ENCODE data around the gene CDC14B. TPM values are rescaled to one million over a fixed set of nuclear protein-coding genes. Genes with fewer than 3 reads are reported as not detected.
A peak's percentile ranks its signal among the peaks of the same experiment; 100 is the strongest.
"Not testable (repeated sequence)": the region's sequence is repeated elsewhere in the genome, so short reads cannot be mapped to it uniquely, and the experiment has no call there.

CDC14B gene
- polyA plus RNA-seq, 2 donors, result 1.8 to 2.1 TPM

DNA sequence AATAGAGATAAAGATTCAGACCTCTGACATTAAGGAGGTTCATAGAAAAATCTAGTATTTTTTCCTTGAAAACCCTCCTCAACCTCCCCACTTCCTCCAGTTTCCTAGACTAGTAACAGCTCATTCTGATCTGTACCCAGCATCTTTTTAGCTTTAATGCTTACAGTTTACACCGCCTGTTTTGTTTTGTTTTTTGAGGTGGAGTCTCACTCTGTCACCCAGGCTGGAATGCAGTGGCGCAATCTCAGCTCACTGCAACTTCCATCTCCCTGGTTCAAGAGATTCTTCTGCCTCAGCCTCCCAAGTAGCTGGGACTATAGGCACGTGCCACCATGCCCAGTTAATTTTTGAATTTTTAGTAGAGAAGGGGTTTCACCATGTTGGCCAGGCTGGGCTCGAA, 5.0 kb downstream of the CDC14B start:
- H3K4me1 ChIP-seq (ENCODE audit: control insufficient read depth in 2 of 2, insufficient read depth in 2 of 2, low read length in 1 of 2); H3K27ac ChIP-seq (ENCODE audit: low read depth in 2 of 2, low read length in 1 of 2); H3K4me3 ChIP-seq (ENCODE audit: low read depth in 1 of 2, low read length in 2 of 2); H3K27me3 ChIP-seq (ENCODE audit: control insufficient read depth in 1 of 2, insufficient read depth in 2 of 2, low read length in 2 of 2); H3K9me3 ChIP-seq (ENCODE audit: control insufficient read depth in 2 of 2, insufficient read depth in 1 of 2, low read depth in 1 of 2, low read length in 1 of 2); H3K36me3 ChIP-seq (ENCODE audit: control insufficient read depth in 2 of 2, insufficient read depth in 2 of 2, low read length in 1 of 2): not testable (repeated sequence)
- WGBS, 2 donors, result 89 to 91% methylated on average over 4 of the region's 4 CpGs

DNA sequence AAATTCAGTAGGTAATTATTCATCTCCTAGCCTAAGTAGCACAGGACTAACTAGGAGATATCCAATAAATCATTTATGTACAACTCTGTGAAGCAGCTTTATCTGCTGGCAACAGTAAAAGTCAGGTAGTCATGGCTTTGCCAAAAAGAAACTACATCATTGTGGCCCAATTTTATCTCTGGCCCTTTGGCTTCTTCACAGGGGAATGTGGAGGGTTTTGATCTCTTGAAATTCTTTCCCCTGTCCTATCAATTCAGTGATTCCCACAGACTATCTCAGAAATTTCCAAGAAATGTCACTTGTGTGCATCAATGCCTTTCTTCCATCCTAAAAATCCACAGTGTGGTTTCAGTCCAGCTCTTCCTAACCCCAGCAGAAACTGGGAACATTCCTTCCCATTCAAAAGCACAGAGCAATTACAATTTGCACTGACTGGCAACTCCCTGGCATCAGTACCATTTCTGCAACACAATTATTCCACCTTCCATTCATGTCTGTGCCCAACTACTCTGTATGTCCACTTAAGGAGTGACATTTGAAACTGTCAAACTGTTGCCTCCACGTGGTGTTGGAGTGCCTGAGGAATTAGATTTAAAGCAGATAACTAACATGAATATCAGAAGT, 6.6 kb downstream of the CDC14B start:
- 27 to 40% methylated on average over 1 of the region's 1 CpG for WGBS, 2 donors
- Histone ChIP-seq H3K4me3 (ENCODE audit: low read depth in 1 of 2, low read length in 2 of 2) (no peak overlapping the region), H3K9me3 (ENCODE audit: control insufficient read depth in 2 of 2, insufficient read depth in 1 of 2, low read depth in 1 of 2, low read length in 1 of 2) (no peaks in the 10 kb centered on the region), H3K36me3 (ENCODE audit: control insufficient read depth in 2 of 2, insufficient read depth in 2 of 2, low read length in 1 of 2) (no peaks in the 10 kb centered on the region), H3K4me1 (ENCODE audit: control insufficient read depth in 2 of 2, insufficient read depth in 2 of 2, low read length in 1 of 2) (no peaks in the 10 kb centered on the region), H3K27ac (ENCODE audit: low read depth in 2 of 2, low read length in 1 of 2) (no peak overlapping the region), H3K27me3 (ENCODE audit: control insufficient read depth in 1 of 2, insufficient read depth in 2 of 2, low read length in 2 of 2) (no peaks in the 10 kb centered on the region)

DNA sequence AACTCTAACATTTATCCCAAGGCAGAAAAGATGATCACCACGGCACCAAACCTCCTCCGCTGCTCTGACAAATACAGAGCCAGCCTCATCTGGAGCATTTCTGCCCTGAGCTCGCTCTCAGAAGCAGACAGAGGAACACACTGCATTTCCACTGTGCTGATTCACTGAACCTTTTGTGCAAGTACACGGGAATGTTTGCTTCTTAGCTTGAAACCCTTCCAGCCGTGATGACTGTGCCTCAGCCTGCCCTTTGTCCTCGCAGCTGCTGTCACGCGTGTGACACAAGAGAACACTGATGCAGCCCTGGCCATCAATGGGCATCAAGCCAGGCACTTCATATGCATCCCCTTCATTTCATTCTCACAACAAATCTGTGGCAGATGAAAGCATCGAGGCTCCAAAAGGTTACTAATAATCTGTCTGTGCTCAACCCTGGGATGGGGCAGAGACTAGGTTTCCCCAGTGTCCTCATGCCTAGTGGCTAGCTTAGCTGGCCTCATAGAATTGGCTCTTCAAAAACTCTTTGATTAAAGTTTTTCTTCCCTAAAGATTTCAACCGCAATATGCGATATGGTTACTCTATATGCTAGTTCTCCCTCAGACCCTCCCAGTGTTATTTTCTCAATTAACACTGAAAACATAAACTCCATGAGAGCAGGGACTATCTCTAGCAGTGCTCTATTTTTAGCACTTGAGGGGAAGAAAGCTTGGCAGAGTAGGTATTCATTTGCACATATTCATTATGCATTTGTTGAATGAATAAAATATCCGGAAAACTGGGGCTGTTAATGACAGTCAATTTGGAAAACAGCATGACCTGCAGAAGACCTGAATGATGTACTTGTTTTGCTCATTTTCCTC, 7.3 kb downstream of the CDC14B start:
- no peaks in the 10 kb centered on the region for H3K36me3 ChIP-seq (ENCODE audit: control insufficient read depth in 2 of 2, insufficient read depth in 2 of 2, low read length in 1 of 2)
- H3K4me3 ChIP-seq (ENCODE audit: low read depth in 1 of 2, low read length in 2 of 2), result no peak overlapping the region
- H3K27me3 ChIP-seq (ENCODE audit: control insufficient read depth in 1 of 2, insufficient read depth in 2 of 2, low read length in 2 of 2), result no peaks in the 10 kb centered on the region
- no peaks in the 10 kb centered on the region for H3K4me1 ChIP-seq (ENCODE audit: control insufficient read depth in 2 of 2, insufficient read depth in 2 of 2, low read length in 1 of 2)
- WGBS, 2 donors, result 37 to 38% methylated on average over 12 of the region's 12 CpGs
- no peaks in the 10 kb centered on the region for H3K9me3 ChIP-seq (ENCODE audit: control insufficient read depth in 2 of 2, insufficient read depth in 1 of 2, low read depth in 1 of 2, low read length in 1 of 2)
- H3K27ac ChIP-seq (ENCODE audit: low read depth in 2 of 2, low read length in 1 of 2), result peak overlapping the region in 1 of 2 donors; percentile 40

DNA sequence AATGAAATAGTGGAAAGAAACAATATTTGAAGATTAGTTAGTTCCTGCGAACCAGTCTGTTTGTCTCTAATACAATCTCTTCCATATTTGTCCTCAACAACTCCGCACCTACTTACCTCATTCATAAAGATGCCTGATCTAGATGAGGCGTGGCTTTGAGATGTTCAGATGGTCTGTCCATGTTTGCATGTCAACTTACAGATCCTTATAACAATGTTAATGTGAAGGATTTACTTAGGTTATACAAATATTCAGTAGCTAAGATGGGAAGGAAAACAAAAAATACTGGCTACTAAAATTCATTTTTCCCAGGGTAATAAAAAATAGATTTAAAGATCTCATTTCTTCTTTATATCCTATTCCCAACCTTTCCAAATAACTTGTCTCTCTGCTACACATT, 8.3 kb downstream of the CDC14B start:
- no peaks in the 10 kb centered on the region for H3K9me3 ChIP-seq (ENCODE audit: control insufficient read depth in 2 of 2, insufficient read depth in 1 of 2, low read depth in 1 of 2, low read length in 1 of 2)
- H3K4me3 ChIP-seq (ENCODE audit: low read depth in 1 of 2, low read length in 2 of 2), result no peak overlapping the region
- H3K27me3 ChIP-seq (ENCODE audit: control insufficient read depth in 1 of 2, insufficient read depth in 2 of 2, low read length in 2 of 2), result no peaks in the 10 kb centered on the region
- 89 to 93% methylated on average over 3 of the region's 3 CpGs for WGBS, 2 donors
- no peaks in the 10 kb centered on the region for H3K4me1 ChIP-seq (ENCODE audit: control insufficient read depth in 2 of 2, insufficient read depth in 2 of 2, low read length in 1 of 2)
- H3K36me3 ChIP-seq (ENCODE audit: control insufficient read depth in 2 of 2, insufficient read depth in 2 of 2, low read length in 1 of 2), result no peaks in the 10 kb centered on the region
- no peak overlapping the region for H3K27ac ChIP-seq (ENCODE audit: low read depth in 2 of 2, low read length in 1 of 2)

DNA sequence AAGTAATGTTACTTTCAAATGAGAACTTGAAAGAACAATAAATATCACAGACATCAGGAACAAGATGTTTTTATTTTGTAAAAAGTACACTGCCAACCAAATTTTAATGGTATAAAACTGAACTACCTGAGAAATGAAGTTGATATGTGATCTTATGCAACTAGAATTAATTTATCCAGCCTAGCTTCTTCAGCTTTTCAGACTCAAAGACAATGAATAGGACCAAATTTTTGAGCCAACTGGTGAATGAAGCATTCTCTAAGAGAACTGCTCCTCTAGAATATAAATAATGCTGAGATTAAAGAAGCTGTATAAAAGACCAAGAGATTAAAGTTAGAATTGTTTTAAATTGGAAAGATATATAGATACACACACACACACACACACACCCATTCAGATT, 9.9 kb downstream of the CDC14B start:
- Histone ChIP-seq H3K27ac (ENCODE audit: low read depth in 2 of 2, low read length in 1 of 2) (no peak overlapping the region), H3K27me3 (ENCODE audit: control insufficient read depth in 1 of 2, insufficient read depth in 2 of 2, low read length in 2 of 2) (no peaks in the 10 kb centered on the region), H3K36me3 (ENCODE audit: control insufficient read depth in 2 of 2, insufficient read depth in 2 of 2, low read length in 1 of 2) (no peaks in the 10 kb centered on the region), H3K9me3 (ENCODE audit: control insufficient read depth in 2 of 2, insufficient read depth in 1 of 2, low read depth in 1 of 2, low read length in 1 of 2) (no peaks in the 10 kb centered on the region), H3K4me3 (ENCODE audit: low read depth in 1 of 2, low read length in 2 of 2) (no peak overlapping the region), H3K4me1 (ENCODE audit: control insufficient read depth in 2 of 2, insufficient read depth in 2 of 2, low read length in 1 of 2) (no peaks in the 10 kb centered on the region)

DNA sequence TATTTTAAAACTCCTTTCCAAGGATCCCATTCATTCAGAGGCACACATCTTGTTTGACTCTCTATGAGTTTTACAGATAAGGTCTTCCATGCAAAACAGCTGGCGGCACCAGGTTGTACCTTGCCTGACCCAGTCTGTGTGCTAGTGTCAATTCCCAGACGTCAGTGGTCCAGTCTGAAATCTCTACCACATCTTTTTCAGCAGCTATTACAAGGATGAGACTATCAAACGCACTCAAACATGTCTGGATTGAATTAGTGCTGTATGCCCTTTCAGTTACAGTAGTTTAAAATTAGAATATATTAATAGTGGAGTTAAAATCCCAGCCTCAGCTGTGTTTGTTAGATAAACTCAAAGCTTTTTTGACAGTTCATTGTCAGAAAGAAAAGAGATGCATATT, 11.7 kb downstream of the CDC14B start:
- H3K9me3 ChIP-seq (ENCODE audit: control insufficient read depth in 2 of 2, insufficient read depth in 1 of 2, low read depth in 1 of 2, low read length in 1 of 2), result no peaks in the 10 kb centered on the region
- H3K4me3 ChIP-seq (ENCODE audit: low read depth in 1 of 2, low read length in 2 of 2), result no peak overlapping the region
- H3K36me3 ChIP-seq (ENCODE audit: control insufficient read depth in 2 of 2, insufficient read depth in 2 of 2, low read length in 1 of 2), result no peaks in the 10 kb centered on the region
- H3K27me3 ChIP-seq (ENCODE audit: control insufficient read depth in 1 of 2, insufficient read depth in 2 of 2, low read length in 2 of 2), result no peaks in the 10 kb centered on the region
- WGBS, 2 donors, result 84 to 86% methylated on average over 3 of the region's 3 CpGs
- no peaks in the 10 kb centered on the region for H3K4me1 ChIP-seq (ENCODE audit: control insufficient read depth in 2 of 2, insufficient read depth in 2 of 2, low read length in 1 of 2)
- no peak overlapping the region for H3K27ac ChIP-seq (ENCODE audit: low read depth in 2 of 2, low read length in 1 of 2)

DNA sequence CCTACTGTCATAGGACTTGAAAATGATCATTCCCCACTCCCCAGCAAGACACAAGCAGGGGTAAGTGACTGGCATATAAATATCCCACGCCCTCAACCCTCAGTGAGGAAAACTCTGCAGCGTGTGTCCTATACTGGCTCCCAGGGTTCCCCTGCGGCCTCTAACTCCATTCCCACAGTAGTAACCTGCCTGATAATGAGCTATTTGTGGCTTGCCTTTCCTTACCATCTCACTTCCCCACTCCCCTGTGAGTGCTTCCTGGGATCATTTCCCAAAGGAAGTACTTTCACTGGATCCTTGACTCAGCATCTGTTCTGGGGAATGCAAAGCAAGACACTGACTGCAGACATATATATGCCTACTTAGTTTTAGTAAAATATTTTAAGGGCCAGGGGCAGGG, 14.3 kb downstream of the CDC14B start:
- H3K4me3 ChIP-seq (ENCODE audit: low read depth in 1 of 2, low read length in 2 of 2), result no peak overlapping the region
- no peak overlapping the region for H3K27ac ChIP-seq (ENCODE audit: low read depth in 2 of 2, low read length in 1 of 2)
- H3K36me3 ChIP-seq (ENCODE audit: control insufficient read depth in 2 of 2, insufficient read depth in 2 of 2, low read length in 1 of 2), result no peaks in the 10 kb centered on the region
- H3K27me3 ChIP-seq (ENCODE audit: control insufficient read depth in 1 of 2, insufficient read depth in 2 of 2, low read length in 2 of 2), result no peaks in the 10 kb centered on the region
- H3K9me3 ChIP-seq (ENCODE audit: control insufficient read depth in 2 of 2, insufficient read depth in 1 of 2, low read depth in 1 of 2, low read length in 1 of 2), result no peaks in the 10 kb centered on the region
- WGBS, 2 donors, result 90 to 99% methylated on average over 3 of the region's 3 CpGs
- H3K4me1 ChIP-seq (ENCODE audit: control insufficient read depth in 2 of 2, insufficient read depth in 2 of 2, low read length in 1 of 2), result no peaks in the 10 kb centered on the region

DNA sequence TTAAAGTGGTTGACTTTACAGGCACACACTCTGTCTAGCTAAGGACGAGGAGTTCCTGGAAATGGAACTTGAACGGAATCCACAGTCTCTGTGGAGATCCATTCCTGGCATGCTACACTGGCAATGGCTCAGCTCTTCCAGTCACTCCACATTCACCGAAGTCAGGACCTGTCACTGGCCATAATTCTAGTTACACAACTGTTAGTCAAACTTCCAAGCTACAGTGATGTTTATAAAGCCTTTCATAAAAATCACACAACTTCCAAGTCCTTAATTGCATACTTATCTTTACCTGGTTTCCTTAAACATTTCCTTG, 15.7 kb downstream of the CDC14B start:
- Histone ChIP-seq H3K9me3 (ENCODE audit: control insufficient read depth in 2 of 2, insufficient read depth in 1 of 2, low read depth in 1 of 2, low read length in 1 of 2) (no peaks in the 10 kb centered on the region), H3K27me3 (ENCODE audit: control insufficient read depth in 1 of 2, insufficient read depth in 2 of 2, low read length in 2 of 2) (no peaks in the 10 kb centered on the region), H3K27ac (ENCODE audit: low read depth in 2 of 2, low read length in 1 of 2) (peak overlapping the region in 1 of 2 donors; percentile 21), H3K4me1 (ENCODE audit: control insufficient read depth in 2 of 2, insufficient read depth in 2 of 2, low read length in 1 of 2) (no peaks in the 10 kb centered on the region), H3K36me3 (ENCODE audit: control insufficient read depth in 2 of 2, insufficient read depth in 2 of 2, low read length in 1 of 2) (no peaks in the 10 kb centered on the region), H3K4me3 (ENCODE audit: low read depth in 1 of 2, low read length in 2 of 2) (no peak overlapping the region)
- WGBS, 2 donors, result 19 to 45% methylated on average over 3 of the region's 3 CpGs

DNA sequence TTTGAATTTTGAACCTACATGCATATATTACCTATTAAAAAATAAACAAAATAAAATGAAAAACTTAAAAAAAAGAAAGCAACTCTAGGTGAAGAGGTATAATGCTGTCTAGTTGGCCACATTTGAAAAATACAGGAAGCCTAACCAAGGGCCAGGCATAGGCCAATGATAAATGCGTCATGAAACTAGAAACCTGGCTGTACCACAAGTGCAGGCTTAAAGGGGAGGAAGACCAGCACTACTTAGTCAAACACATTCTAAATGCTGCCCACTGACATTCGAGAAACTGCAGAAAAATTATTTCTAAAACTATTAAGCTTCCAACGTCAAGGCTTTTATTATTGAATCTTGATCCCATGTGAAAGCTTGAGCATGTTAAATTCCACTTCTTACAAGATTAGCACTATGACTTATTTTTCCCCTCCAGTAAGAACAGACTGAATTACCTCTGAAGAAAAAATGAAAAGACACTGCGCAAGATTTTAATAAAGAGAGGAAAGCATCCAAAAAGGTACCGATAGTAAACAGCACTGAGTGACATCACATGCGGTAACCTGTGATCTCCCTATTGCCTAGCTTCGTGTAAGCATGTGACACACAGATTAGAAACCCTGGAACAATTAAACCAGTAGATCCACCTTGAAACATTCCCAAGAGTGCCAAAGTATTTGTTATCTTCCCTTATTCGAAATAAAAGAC, 16.2 kb downstream of the CDC14B start:
- H3K27me3 ChIP-seq (ENCODE audit: control insufficient read depth in 1 of 2, insufficient read depth in 2 of 2, low read length in 2 of 2), result no peaks in the 10 kb centered on the region
- peak overlapping the region in 1 of 2 donors; percentile 21 for H3K27ac ChIP-seq (ENCODE audit: low read depth in 2 of 2, low read length in 1 of 2)
- 49 to 65% methylated on average over 8 of the region's 8 CpGs for WGBS, 2 donors
- no peaks in the 10 kb centered on the region for H3K36me3 ChIP-seq (ENCODE audit: control insufficient read depth in 2 of 2, insufficient read depth in 2 of 2, low read length in 1 of 2)
- H3K4me1 ChIP-seq (ENCODE audit: control insufficient read depth in 2 of 2, insufficient read depth in 2 of 2, low read length in 1 of 2), result no peaks in the 10 kb centered on the region
- no peaks in the 10 kb centered on the region for H3K9me3 ChIP-seq (ENCODE audit: control insufficient read depth in 2 of 2, insufficient read depth in 1 of 2, low read depth in 1 of 2, low read length in 1 of 2)
- no peak overlapping the region for H3K4me3 ChIP-seq (ENCODE audit: low read depth in 1 of 2, low read length in 2 of 2)

Data from esophagus (tissue), 2 donors.